Omental fat pad (tissue), 4 donors: ENCODE data around the gene ADAMTSL3. TPM values are rescaled to one million over a fixed set of nuclear protein-coding genes. Genes with fewer than 3 reads are reported as not detected.
"Not testable (repeated sequence)": the region's sequence is repeated elsewhere in the genome, so short reads cannot be mapped to it uniquely, and the experiment has no call there.

Experiments
- ATAC-seq: fragments of 150-250 bp; one replicate; pipeline ENCODE4 v1.9.1; 2016; ENCODE audit warnings: mild to moderate bottlenecking, moderate library complexity; ENCODE audit not compliant: low FRiP score
- DNase-seq: peaks from one replicate; pipeline ENCODE4 v3.0.0-alpha.2; 2019; ENCODE audit warnings: low spot score
- CTCF ChIP-seq, 3 donors: fragments of 450-650 bp; IDR thresholded peaks; one replicate each; pipeline ENCODE4 v1.5.1; 2016 to 2017; ENCODE audit warnings: antibody characterized with exemption in 3 of 3, mild to moderate bottlenecking in 3 of 3, moderate library complexity in 2 of 3
- total RNA-seq, 4 donors: library from RNA; depleted of rRNA; stranded (reverse); fragments of >200 nt; gene quantifications; one replicate each; pipeline ENCODE4 v1.1.0, GENCODE V29; 2016

ADAMTSL3 gene
- total RNA-seq, 4 donors from 2014 or later, result 4.9 to 28.1 (median 8.4) TPM

GRCh38 chr15:83955806-83956265 lies 301.9 kb downstream of the ADAMTSL3 start:
- no peak for TF ChIP-seq CTCF (IDR thresholded peaks at IDR 0.05)

GRCh38 chr15:83956887-83957286 lies 303.0 kb downstream of the ADAMTSL3 start:
- DNase-seq, result no peak
- ATAC-seq, result no peak
- TF ChIP-seq CTCF (IDR thresholded peaks at IDR 0.05), result no peak

More at GRCh38 chr15:83955806-83956265, 301.9 kb downstream of the ADAMTSL3 start:
- DNase-seq, result no peak
- no peak for ATAC-seq

GRCh38 chr15:83959477-83959876 lies 305.6 kb downstream of the ADAMTSL3 start:
- TF ChIP-seq CTCF (IDR thresholded peaks at IDR 0.05), result no peak
- DNase-seq (no peak), ATAC-seq (no peak)

GRCh38 chr15:83960192-83960829 lies 306.4 kb downstream of the ADAMTSL3 start:
- DNase-seq (no peak), ATAC-seq (no peak)
- no peak for TF ChIP-seq CTCF (IDR thresholded peaks at IDR 0.05)

- DNase-seq (no peak), ATAC-seq (no peak)
- no peak for TF ChIP-seq CTCF (IDR thresholded peaks at IDR 0.05)
Observed at GRCh38 chr15:83961311-83961710, 307.4 kb downstream of the ADAMTSL3 start.

- not testable (repeated sequence) for DNase-seq, ATAC-seq
Observed at GRCh38 chr15:83964967-83965366, 311.0 kb downstream of the ADAMTSL3 start.

GRCh38 chr15:83970295-83970890 lies 316.5 kb downstream of the ADAMTSL3 start:
- peak; percentile 95 for ATAC-seq

More at GRCh38 chr15:83970295-83970890, 316.5 kb downstream of the ADAMTSL3 start:
- no peak for TF ChIP-seq CTCF (IDR thresholded peaks at IDR 0.05)
- peak; percentile 37 for DNase-seq
